Measurements from ENCODE around the gene IKZF5.

IKZF5 gene

DNA sequence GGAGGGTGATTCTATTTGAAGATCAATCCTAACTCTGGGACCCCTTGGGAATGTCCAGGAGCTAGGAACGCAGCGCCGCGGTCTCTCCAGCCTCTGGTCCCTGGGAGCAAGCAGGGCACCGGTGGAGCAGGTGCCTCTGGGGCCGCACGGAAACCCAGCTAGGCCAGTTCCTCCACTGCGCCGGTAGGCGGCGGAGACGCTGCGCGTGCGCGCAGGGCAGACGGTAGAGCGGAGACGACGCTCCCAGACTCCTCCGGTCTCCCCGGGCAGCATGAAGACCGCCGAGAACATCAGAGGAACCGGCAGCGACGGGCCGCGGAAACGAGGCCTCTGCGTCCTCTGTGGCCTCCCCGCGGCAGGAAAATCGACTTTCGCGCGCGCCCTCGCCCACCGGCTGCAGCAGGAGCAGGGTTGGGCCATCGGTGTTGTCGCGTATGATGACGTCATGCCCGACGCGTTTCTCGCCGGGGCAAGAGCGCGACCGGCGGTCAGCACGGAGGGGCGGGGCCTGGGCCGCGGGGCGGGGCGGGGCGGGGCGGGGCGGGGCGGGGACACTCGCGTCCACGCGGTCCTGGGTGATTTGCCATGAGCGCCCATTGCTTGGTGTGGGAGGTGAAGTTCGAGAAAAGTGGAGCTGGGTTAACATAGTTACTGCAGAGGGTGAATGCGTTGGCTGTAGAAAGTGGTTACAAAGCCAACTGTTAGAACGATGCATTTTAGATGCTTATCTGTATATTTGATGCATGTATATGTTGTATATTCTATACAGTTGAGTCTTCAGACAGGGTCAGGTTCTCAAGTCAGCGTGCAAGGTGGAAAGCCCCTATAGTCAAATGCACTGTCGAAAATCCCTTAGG lies 28.2 kb downstream of the IKZF5 start, which contains the start of gene PSTK:
Gene PSTK, plus strand, starts transcription at position 193 of the 857 bp plus-strand sequence. Its CDS starts 79 bp downstream, at position 272.
- DNase-seq (ENCODE audit: low spot score in 2 of 2) (peak; percentile 85 to 95), ATAC-seq (ENCODE audit: low read depth) (peak; percentile 92)
- H3K4me3 Mint-ChIP-seq: peak within 1 kb of the TSS; percentile 88
- no peaks in the 10 kb centered on the region for H3K27me3 Mint-ChIP-seq
- H3K4me1 Mint-ChIP-seq: peaks cover 7% of the 10 kb centered on the region
- peaks cover 3% of the 10 kb centered on the region for H3K36me3 Mint-ChIP-seq
- H3K27ac Mint-ChIP-seq: peak within 1 kb of the TSS; percentile 98
- no peaks in the 10 kb centered on the region for H3K9me3 Mint-ChIP-seq

DNA sequence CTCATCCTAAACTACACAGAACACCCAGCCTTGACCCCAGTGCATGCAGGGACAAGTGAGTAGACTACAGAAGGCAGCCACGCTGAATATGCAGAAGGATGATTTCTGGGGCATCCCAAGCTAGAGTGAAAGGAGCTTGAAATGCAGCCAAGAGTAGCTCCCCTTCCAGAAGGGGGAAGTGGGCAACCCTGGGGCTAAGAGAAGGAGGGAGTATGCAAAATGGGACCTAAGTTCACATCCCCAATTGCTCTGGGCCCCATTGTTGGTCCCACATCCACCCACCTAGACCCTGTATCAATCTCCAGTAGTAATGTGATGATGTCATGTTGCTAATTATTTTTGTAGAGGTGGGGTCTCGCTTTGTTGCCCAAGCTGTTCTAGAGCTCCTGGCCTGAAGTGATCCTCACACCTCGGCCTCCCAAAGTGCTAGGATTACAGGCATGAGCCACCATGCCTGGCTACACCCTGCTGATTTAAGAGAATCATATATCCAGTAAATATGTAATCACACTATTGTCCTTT lies 34.0 kb downstream of the IKZF5 start:
- H3K4me1 Mint-ChIP-seq: peaks cover 3% of the 10 kb centered on the region
- DNase-seq (ENCODE audit: low spot score in 2 of 2) (no peak), ATAC-seq (ENCODE audit: low read depth) (no peak)
- H3K4me3 Mint-ChIP-seq: no peak overlapping the region
- no peaks in the 10 kb centered on the region for H3K36me3 Mint-ChIP-seq
- H3K9me3 Mint-ChIP-seq: no peaks in the 10 kb centered on the region
- no peak overlapping the region for H3K27ac Mint-ChIP-seq
- no peaks in the 10 kb centered on the region for H3K27me3 Mint-ChIP-seq

DNA sequence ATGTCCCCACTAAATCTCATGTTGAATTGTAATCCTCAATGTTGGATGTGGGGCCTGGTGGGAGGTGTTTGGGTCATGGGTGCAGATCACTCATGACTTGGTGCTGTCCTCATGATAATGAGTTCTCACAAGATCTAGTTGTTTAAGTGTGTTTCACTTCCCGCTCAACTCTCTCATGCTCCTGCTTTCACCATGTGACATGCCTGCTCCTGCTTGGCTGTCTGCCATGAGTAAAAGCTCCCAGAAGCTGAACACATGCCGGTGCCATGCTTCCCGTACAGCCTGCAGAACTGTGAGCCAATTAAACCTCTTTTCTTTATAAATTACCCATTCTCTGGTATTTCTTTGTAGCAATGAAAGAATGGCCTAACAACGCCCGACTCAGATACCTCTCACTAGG lies 34.6 kb downstream of the IKZF5 start:
- no peaks in the 10 kb centered on the region for H3K27me3 Mint-ChIP-seq
- H3K4me1 Mint-ChIP-seq: peaks cover 3% of the 10 kb centered on the region
- ATAC-seq (ENCODE audit: low read depth) (no peak), DNase-seq (ENCODE audit: low spot score in 2 of 2) (no peak)
- H3K9me3 Mint-ChIP-seq: no peaks in the 10 kb centered on the region
- H3K4me3 Mint-ChIP-seq: no peak overlapping the region
- H3K36me3 Mint-ChIP-seq: no peaks in the 10 kb centered on the region
- H3K27ac Mint-ChIP-seq: no peak overlapping the region

GRCh38 chr10:122968698-122969097 lies 39.9 kb downstream of the IKZF5 start:
- no peak for ATAC-seq (ENCODE audit: low read depth)
- Mint-ChIP-seq H3K4me3 (no peak overlapping the region), H3K27ac (no peak overlapping the region), H3K4me1 (no peaks in the 10 kb centered on the region), H3K36me3 (peaks cover 10% of the 10 kb centered on the region), H3K27me3 (peaks cover 6% of the 10 kb centered on the region), H3K9me3 (peaks cover 10% of the 10 kb centered on the region)
- no peak for DNase-seq (ENCODE audit: low spot score in 2 of 2)

DNA sequence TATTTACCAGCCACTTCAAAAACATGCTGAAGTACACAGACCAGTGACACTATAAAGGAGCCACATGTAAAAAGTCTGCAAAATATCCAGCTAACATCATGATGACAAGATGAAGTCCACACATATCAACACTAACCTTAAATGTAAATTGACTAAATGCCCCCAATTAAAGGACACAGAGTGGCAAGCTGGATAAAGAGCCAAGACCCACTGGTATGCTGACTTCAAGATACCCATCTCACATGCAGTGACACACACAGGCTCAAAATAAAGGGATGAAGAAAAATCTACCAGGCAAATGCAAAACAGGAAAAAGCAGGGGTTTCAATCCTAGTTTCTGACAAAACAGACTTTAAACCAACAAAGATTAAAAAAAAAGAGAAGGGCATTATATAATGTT lies 41.7 kb downstream of the IKZF5 start:
- Mint-ChIP-seq H3K9me3 (peaks cover 10% of the 10 kb centered on the region), H3K4me1 (no peaks in the 10 kb centered on the region), H3K36me3 (peaks cover 16% of the 10 kb centered on the region), H3K4me3 (no peak overlapping the region), H3K27me3 (peaks cover 10% of the 10 kb centered on the region), H3K27ac (no peak overlapping the region)
- DNase-seq (ENCODE audit: low spot score in 2 of 2) (no peak), ATAC-seq (ENCODE audit: low read depth) (no peak)

- no peak overlapping the region for H3K4me3 Mint-ChIP-seq
- no peak overlapping the region for H3K27ac Mint-ChIP-seq
- H3K9me3 Mint-ChIP-seq: peaks cover 7% of the 10 kb centered on the region
- peaks cover 1% of the 10 kb centered on the region for H3K4me1 Mint-ChIP-seq
- DNase-seq (ENCODE audit: low spot score in 2 of 2): no peak
- peaks cover 4% of the 10 kb centered on the region for H3K27me3 Mint-ChIP-seq
- no peak for ATAC-seq (ENCODE audit: low read depth)
- peaks cover 15% of the 10 kb centered on the region for H3K36me3 Mint-ChIP-seq
These were observed 46.2 kb downstream of the IKZF5 start for GRCh38 chr10:122962405-122962804.

- Mint-ChIP-seq H3K4me3 (no peak overlapping the region), H3K4me1 (peaks cover 15% of the 10 kb centered on the region), H3K27me3 (peaks cover 3% of the 10 kb centered on the region), H3K9me3 (no peaks in the 10 kb centered on the region), H3K27ac (no peak overlapping the region), H3K36me3 (peaks cover 4% of the 10 kb centered on the region)
- DNase-seq (ENCODE audit: low spot score in 2 of 2) (no peak), ATAC-seq (ENCODE audit: low read depth) (no peak)
These were observed 51.1 kb downstream of the IKZF5 start for GRCh38 chr10:122957474-122957873.

DNA sequence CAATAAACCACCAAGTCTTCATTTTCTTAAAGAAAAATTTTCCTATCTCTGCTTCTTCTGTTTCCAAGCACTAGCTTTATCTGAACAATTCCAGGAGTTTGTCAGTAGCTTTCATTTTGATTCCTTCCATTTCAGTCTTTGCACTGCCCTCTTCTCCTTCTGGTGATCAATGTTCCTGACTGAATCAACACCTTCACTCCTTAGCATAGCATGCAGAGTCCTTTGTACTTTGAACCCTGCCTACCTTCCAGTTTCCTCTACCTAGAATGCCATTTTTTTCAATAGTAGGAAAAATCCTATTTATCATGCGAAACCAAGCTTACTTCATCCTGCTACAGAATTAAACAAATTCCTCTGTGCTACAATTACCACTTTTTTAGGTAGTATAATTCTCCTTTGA lies 52.7 kb downstream of the IKZF5 start:
- H3K36me3 Mint-ChIP-seq: no peaks in the 10 kb centered on the region
- no peak overlapping the region for H3K27ac Mint-ChIP-seq
- H3K9me3 Mint-ChIP-seq: no peaks in the 10 kb centered on the region
- H3K27me3 Mint-ChIP-seq: no peaks in the 10 kb centered on the region
- no peak overlapping the region for H3K4me3 Mint-ChIP-seq
- DNase-seq (ENCODE audit: low spot score in 2 of 2): no peak
- no peak for ATAC-seq (ENCODE audit: low read depth)
- H3K4me1 Mint-ChIP-seq: peaks cover 16% of the 10 kb centered on the region

DNA sequence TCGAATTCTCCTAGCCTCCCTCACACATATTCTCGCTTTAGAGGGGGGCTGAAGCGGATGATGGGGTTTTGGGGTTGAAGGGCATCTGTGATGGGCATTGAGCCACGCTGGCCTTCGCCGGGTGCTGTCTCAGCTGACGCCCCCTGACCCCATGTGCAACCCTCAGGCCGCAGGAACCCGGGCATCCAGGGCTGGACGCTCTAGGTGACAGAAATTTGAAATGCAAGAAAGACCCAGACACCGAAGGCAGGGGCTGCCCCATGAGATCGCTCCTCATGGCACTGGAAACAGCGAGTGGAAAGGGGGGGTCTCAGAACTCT lies 53.9 kb downstream of the IKZF5 start:
- DNase-seq (ENCODE audit: low spot score in 2 of 2) (no peak), ATAC-seq (ENCODE audit: low read depth) (no peak)
- H3K4me3 Mint-ChIP-seq: peak overlapping the region; percentile 90
- no peaks in the 10 kb centered on the region for H3K9me3 Mint-ChIP-seq
- H3K36me3 Mint-ChIP-seq: no peaks in the 10 kb centered on the region
- no peaks in the 10 kb centered on the region for H3K27me3 Mint-ChIP-seq
- H3K4me1 Mint-ChIP-seq: peaks cover 19% of the 10 kb centered on the region
- peak overlapping the region; percentile 35 for H3K27ac Mint-ChIP-seq

DNA sequence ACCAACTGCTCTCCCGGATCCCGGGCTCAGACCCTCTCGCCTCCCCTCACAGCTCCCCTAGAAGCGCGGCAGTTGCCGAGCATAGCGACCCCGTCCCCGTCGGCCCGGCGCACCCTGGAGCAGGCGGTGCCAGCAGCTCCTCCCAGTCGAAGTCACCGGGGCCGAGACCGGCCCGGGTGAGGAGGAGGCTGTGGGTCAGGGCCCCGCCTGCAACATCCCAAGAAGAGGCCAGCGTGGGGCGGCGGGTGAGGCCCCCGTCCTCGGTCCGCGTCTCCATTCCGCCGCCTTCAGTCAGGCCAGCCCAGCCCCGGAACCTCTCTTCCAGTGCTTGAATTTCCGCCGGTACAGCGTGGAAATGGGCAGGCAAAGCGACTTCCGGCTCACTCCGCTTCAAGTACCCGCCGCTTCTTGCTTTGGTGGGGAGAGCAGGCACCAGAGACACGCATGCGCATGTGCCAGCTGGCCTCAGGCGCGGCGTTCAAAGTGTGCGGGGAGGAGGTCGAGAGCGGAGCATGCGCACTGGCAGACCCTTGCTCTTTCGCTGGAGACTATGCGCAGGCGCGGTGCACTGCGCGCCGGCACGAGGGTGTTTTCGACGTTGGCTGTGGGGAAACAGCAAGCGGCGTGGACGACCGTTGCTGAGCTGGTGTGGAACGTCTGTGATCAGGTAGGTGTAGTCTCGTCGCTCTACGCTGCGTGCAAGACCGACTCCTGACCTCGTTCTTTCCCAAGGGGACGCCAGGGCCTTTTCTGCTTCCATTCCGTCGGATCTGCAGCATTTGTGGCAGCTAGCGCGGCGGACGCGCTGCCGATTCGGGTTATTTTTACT lies 54.5 kb downstream of the IKZF5 start, which contains the start of gene C10orf88:
Gene C10orf88, minus strand, starts transcription at position 326 of the 829 bp plus-strand sequence. Its CDS starts 49 bp downstream, at position 277.
- DNase-seq (ENCODE audit: low spot score in 2 of 2): peak; percentile 82 to 95
- no peaks in the 10 kb centered on the region for H3K9me3 Mint-ChIP-seq
- no peaks in the 10 kb centered on the region for H3K27me3 Mint-ChIP-seq
- H3K4me1 Mint-ChIP-seq: peaks cover 22% of the 10 kb centered on the region
- H3K36me3 Mint-ChIP-seq: peaks cover 2% of the 10 kb centered on the region
- peak within 1 kb of the TSS; percentile 82 for H3K27ac Mint-ChIP-seq
- ATAC-seq (ENCODE audit: low read depth): peak; percentile 95
- H3K4me3 Mint-ChIP-seq: peak within 1 kb of the TSS; percentile 90

GRCh38 chr10:122949296-122949695 lies 59.3 kb downstream of the IKZF5 start:
- H3K36me3 Mint-ChIP-seq: peaks cover 16% of the 10 kb centered on the region
- H3K4me3 Mint-ChIP-seq: no peak overlapping the region
- DNase-seq (ENCODE audit: low spot score in 2 of 2) (no peak), ATAC-seq (ENCODE audit: low read depth) (no peak)
- H3K27ac Mint-ChIP-seq: no peak overlapping the region
- no peaks in the 10 kb centered on the region for H3K27me3 Mint-ChIP-seq
- no peaks in the 10 kb centered on the region for H3K9me3 Mint-ChIP-seq
- H3K4me1 Mint-ChIP-seq: peaks cover 16% of the 10 kb centered on the region

All from memory B cell (primary cell).